BLaER1 treated with 17β-estradiol and CSF1 and Interleukin-3, amounts not matched to agents 10 nM and 100 nM (cell line): ENCODE data around the gene DPP6.

ENCODE experiments used
- H3K27ac ChIP-seq, 11 experiments: shearing (Covaris generic); formaldehyde crosslinking; 2 replicates each; pipeline ENCODE4 v1.8.1; 2022
- H3K27me3 ChIP-seq, 11 experiments: shearing (Covaris generic); formaldehyde crosslinking; 2 replicates each; pipeline ENCODE4 v1.8.1; 2022
- H3K36me3 ChIP-seq, 11 experiments: shearing (Covaris generic); formaldehyde crosslinking; 2 replicates each; pipeline ENCODE4 v1.8.1; 2022
- H3K4me1 ChIP-seq, 10 experiments: shearing (Covaris generic); formaldehyde crosslinking; 2 replicates each; pipeline ENCODE4 v1.8.1; 2022
- H3K4me2 ChIP-seq, 11 experiments: shearing (Covaris generic); formaldehyde crosslinking; 2 replicates each; pipeline ENCODE4 v1.8.1; 2022
- H3K4me3 ChIP-seq, 10 experiments: shearing (Covaris generic); formaldehyde crosslinking; 2 replicates each; pipeline ENCODE4 v1.8.1; 2022
- H3K9ac ChIP-seq, 11 experiments: shearing (Covaris generic); formaldehyde crosslinking; 2 replicates each; pipeline ENCODE4 v1.8.1; 2022
- H3K9me3 ChIP-seq, 11 experiments: shearing (Covaris generic); formaldehyde crosslinking; replicated peaks in 1 of 11; 2 replicates each; pipeline ENCODE4 v1.8.1; 2022
- H4K20me1 ChIP-seq, 11 experiments: shearing (Covaris generic); formaldehyde crosslinking; 2 replicates each; pipeline ENCODE4 v1.8.1; 2022
- Cebpa-rat ChIP-seq, 11 experiments: shearing (Covaris generic); IDR thresholded peaks; 2 replicates each; pipeline ENCODE4 v1.8.1; 2022

Gene DPP6

GRCh38 chr7:154394804-154395203 lies 342.6 kb downstream of the DPP6 start:
- H3K9ac ChIP-seq, result no peak overlapping the region
- H3K4me1 ChIP-seq, result no peaks in the 10 kb centered on the region
- H3K4me2 ChIP-seq, result no peak overlapping the region
- no peaks in the 10 kb centered on the region for H3K9me3 ChIP-seq
- no peaks in the 10 kb centered on the region for H4K20me1 ChIP-seq
- no peaks in the 10 kb centered on the region for H3K36me3 ChIP-seq
- H3K27ac ChIP-seq, result no peak overlapping the region
- TF ChIP-seq Cebpa-rat (IDR thresholded peaks at IDR 0.05), result peak in 1 of 11 experiments; percentile 22; a peak in 1 of 22 replicates
- H3K27me3 ChIP-seq, result no peaks in the 10 kb centered on the region
- no peak overlapping the region for H3K4me3 ChIP-seq

- no peak overlapping the region for H3K4me3 ChIP-seq
- no peaks in the 10 kb centered on the region for H3K4me1 ChIP-seq
- no peak for TF ChIP-seq Cebpa-rat (IDR thresholded peaks at IDR 0.05)
- no peak overlapping the region for H3K27ac ChIP-seq
- no peak overlapping the region for H3K4me2 ChIP-seq
- H3K27me3 ChIP-seq, result no peaks in the 10 kb centered on the region
- no peaks in the 10 kb centered on the region for H3K36me3 ChIP-seq
- H4K20me1 ChIP-seq, result no peaks in the 10 kb centered on the region
- no peak overlapping the region for H3K9ac ChIP-seq
- H3K9me3 ChIP-seq, result no peaks in the 10 kb centered on the region
Observed at GRCh38 chr7:154406312-154406711, 354.1 kb downstream of the DPP6 start.

DNA sequence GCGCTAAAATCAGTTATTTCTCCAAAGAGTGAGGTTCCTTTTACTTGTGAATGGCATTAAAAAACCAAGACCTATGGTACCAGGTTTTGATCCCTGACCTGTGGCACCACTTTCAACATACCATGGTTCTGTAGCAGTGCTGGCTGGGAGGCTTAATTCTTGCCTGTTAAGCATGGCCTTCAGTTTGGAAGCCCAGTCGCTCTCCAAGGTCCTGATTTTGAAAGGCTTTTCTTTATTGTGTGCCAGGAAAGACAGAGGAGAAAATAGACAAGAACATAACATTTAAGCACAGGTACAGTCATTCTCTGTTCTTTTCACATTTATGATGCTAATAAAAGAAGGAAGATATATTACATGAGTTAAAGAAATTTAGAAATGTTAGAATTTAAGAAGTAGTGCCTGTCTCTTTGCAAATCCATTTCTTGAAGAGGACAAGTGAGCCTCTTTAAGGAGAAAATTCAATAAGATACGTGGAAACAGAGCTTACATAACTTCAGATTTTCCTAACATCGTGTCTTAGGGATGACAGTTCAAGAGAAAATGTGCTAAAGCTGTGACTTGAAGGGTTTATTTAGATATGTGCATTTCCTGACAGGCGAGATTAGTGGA lies 357.6 kb downstream of the DPP6 start:
- H3K36me3 ChIP-seq, result no peaks in the 10 kb centered on the region
- no peak overlapping the region for H3K27ac ChIP-seq
- no peaks in the 10 kb centered on the region for H3K27me3 ChIP-seq
- no peak overlapping the region for H3K9ac ChIP-seq
- H3K4me1 ChIP-seq, result no peaks in the 10 kb centered on the region
- 0 out of 22 replicates have a peak, but pooled peaks cover 0 to 10% (median 0%) of the 10 kb centered on the region in 11 experiments for H4K20me1 ChIP-seq
- TF ChIP-seq Cebpa-rat (IDR thresholded peaks at IDR 0.05), result no peak
- no peak overlapping the region for H3K4me2 ChIP-seq
- H3K9me3 ChIP-seq, result no peaks in the 10 kb centered on the region
- no peak overlapping the region for H3K4me3 ChIP-seq

DNA sequence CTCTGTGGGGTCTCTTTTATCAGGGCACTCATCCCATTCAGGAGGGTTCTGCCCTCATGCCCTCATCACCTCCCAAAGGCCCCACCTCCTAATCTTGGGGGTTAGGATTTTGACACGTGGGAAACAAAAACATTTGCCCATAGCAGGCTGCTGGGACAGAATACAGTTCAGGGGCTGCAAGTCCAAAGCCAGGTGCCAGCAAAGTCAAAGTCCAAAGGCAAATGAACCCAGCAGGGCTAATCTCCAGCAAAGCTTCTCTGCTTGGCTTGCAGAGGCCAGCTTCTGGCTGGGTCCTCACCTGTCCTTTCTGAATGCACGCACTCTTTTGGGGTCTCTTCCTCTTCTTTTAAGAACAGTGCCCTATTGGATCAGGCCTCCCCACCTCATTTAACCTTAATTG lies 359.9 kb downstream of the DPP6 start:
- no peaks in the 10 kb centered on the region for H3K9me3 ChIP-seq
- H3K4me1 ChIP-seq, result no peaks in the 10 kb centered on the region
- H3K27ac ChIP-seq, result no peak overlapping the region
- no peak overlapping the region for H3K4me3 ChIP-seq
- no peak overlapping the region for H3K4me2 ChIP-seq
- H3K27me3 ChIP-seq, result no peaks in the 10 kb centered on the region
- H3K36me3 ChIP-seq, result no peaks in the 10 kb centered on the region
- no peak overlapping the region for H3K9ac ChIP-seq
- no peak for TF ChIP-seq Cebpa-rat (IDR thresholded peaks at IDR 0.05)
- 0 out of 22 replicates have a peak, but pooled peaks cover 0 to 10% (median 0%) of the 10 kb centered on the region in 11 experiments for H4K20me1 ChIP-seq

- Histone ChIP-seq H3K9ac (no peak overlapping the region), H3K27ac (no peak overlapping the region), H3K36me3 (no peaks in the 10 kb centered on the region), H3K9me3 (no peaks in the 10 kb centered on the region), H3K4me1 (no peaks in the 10 kb centered on the region), H3K4me3 (no peak overlapping the region), H3K27me3 (no peaks in the 10 kb centered on the region), H4K20me1 (0 out of 22 replicates have a peak, but pooled peaks cover 0 to 10% (median 0%) of the 10 kb centered on the region in 11 experiments), H3K4me2 (no peak overlapping the region)
- no peak for TF ChIP-seq Cebpa-rat (IDR thresholded peaks at IDR 0.05)
Observed at GRCh38 chr7:154415709-154416399, 363.7 kb downstream of the DPP6 start.

GRCh38 chr7:154416714-154417113 lies 364.5 kb downstream of the DPP6 start:
- Histone ChIP-seq H3K4me3 (no peak overlapping the region), H3K4me2 (no peak overlapping the region), H3K9me3 (no peaks in the 10 kb centered on the region), H3K36me3 (no peaks in the 10 kb centered on the region), H3K4me1 (no peaks in the 10 kb centered on the region), H3K27ac (no peak overlapping the region), H3K27me3 (no peaks in the 10 kb centered on the region), H3K9ac (no peak overlapping the region), H4K20me1 (0 out of 22 replicates have a peak, but pooled peaks cover 0 to 10% (median 0%) of the 10 kb centered on the region in 11 experiments)
- TF ChIP-seq Cebpa-rat (IDR thresholded peaks at IDR 0.05), result no peak

- TF ChIP-seq Cebpa-rat (IDR thresholded peaks at IDR 0.05), result no peak
- Histone ChIP-seq H3K36me3 (no peaks in the 10 kb centered on the region), H3K4me3 (no peak overlapping the region), H3K4me2 (no peak overlapping the region), H3K9ac (no peak overlapping the region), H3K27ac (no peak overlapping the region), H3K27me3 (no peaks in the 10 kb centered on the region), H3K9me3 (no peaks in the 10 kb centered on the region), H4K20me1 (no peaks in the 10 kb centered on the region), H3K4me1 (no peaks in the 10 kb centered on the region)
Observed at GRCh38 chr7:154419344-154419743, 367.1 kb downstream of the DPP6 start.

GRCh38 chr7:154423231-154423630 lies 371.0 kb downstream of the DPP6 start:
- H3K4me2 ChIP-seq, result no peak overlapping the region
- H4K20me1 ChIP-seq, result no peaks in the 10 kb centered on the region
- H3K9ac ChIP-seq, result no peak overlapping the region
- H3K4me1 ChIP-seq, result no peaks in the 10 kb centered on the region
- no peaks in the 10 kb centered on the region for H3K36me3 ChIP-seq
- no peak overlapping the region for H3K27ac ChIP-seq
- H3K27me3 ChIP-seq, result no peaks in the 10 kb centered on the region
- H3K4me3 ChIP-seq, result no peak overlapping the region
- H3K9me3 ChIP-seq, result no peaks in the 10 kb centered on the region
- no peak for TF ChIP-seq Cebpa-rat (IDR thresholded peaks at IDR 0.05)

- H3K4me3 ChIP-seq, result no peak overlapping the region
- H3K4me2 ChIP-seq, result no peak overlapping the region
- H4K20me1 ChIP-seq, result no peaks in the 10 kb centered on the region
- no peaks in the 10 kb centered on the region for H3K4me1 ChIP-seq
- no peak overlapping the region for H3K27ac ChIP-seq
- H3K9me3 ChIP-seq, result no peaks in the 10 kb centered on the region
- no peaks in the 10 kb centered on the region for H3K36me3 ChIP-seq
- H3K9ac ChIP-seq, result no peak overlapping the region
- TF ChIP-seq Cebpa-rat (IDR thresholded peaks at IDR 0.05), result no peak
- no peaks in the 10 kb centered on the region for H3K27me3 ChIP-seq
Observed at GRCh38 chr7:154424350-154424749, 372.2 kb downstream of the DPP6 start.

DNA sequence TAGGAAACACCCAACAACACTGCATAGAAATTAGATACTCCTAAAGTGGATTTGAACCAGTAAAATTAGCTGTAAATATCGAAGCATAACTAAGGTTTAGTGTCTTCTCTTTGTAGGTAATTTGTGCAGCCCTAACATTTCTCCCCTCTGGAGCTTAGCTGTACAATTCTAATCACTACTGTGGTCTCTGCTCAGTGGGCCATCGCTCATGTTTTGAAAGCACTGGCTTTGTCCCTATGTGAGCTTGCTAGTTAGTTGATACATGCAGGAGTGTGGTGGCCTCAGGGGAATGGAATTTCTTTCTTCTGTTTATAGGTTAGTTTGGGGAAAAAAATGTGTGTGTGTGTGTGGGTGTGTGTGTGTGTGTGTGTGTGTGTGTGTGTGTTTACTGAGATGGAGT lies 373.1 kb downstream of the DPP6 start:
- no peaks in the 10 kb centered on the region for H4K20me1 ChIP-seq
- no peak for TF ChIP-seq Cebpa-rat (IDR thresholded peaks at IDR 0.05)
- H3K9me3 ChIP-seq, result no peaks in the 10 kb centered on the region
- H3K27ac ChIP-seq, result no peak overlapping the region
- no peaks in the 10 kb centered on the region for H3K4me1 ChIP-seq
- no peak overlapping the region for H3K4me3 ChIP-seq
- H3K9ac ChIP-seq, result no peak overlapping the region
- no peaks in the 10 kb centered on the region for H3K36me3 ChIP-seq
- no peaks in the 10 kb centered on the region for H3K27me3 ChIP-seq
- H3K4me2 ChIP-seq, result no peak overlapping the region
